Activated T-cell treated with anti-CD3 and anti-CD28 coated beads, Interleukin-2, amount 50 U/mL, for 4 hours (primary cell): ENCODE data around the gene CCDC174. TPM values are rescaled to one million over a fixed set of nuclear protein-coding genes. Genes with fewer than 3 reads are reported as not detected.
A peak's percentile ranks its signal among the peaks of the same experiment; 100 is the strongest.
"Not testable (repeated sequence)": the region's sequence is repeated elsewhere in the genome, so short reads cannot be mapped to it uniquely, and the experiment has no call there.

Experiments
- ATAC-seq, 2 donors: fragments of 200-7000 bp; cut with Tn5 transposase; one replicate each; pipeline ENCODE4 v1.10.0; 2021
- DNase-seq: peaks from one replicate; pipeline ENCODE4 v3.0.0-alpha.2; 2020
- H3K27me3 Mint-ChIP-seq: one replicate; pipeline ENCODE4 v1.8.0; 2021; ENCODE audit warnings: low read depth, mixed read lengths
- H3K36me3 Mint-ChIP-seq: one replicate; pipeline ENCODE4 v1.8.0; 2022; ENCODE audit warnings: mixed read lengths; ENCODE audit not compliant: insufficient read depth
- H3K4me1 Mint-ChIP-seq: one replicate; pipeline ENCODE4 v1.8.0; 2021; ENCODE audit warnings: low read depth, mixed read lengths
- H3K4me3 Mint-ChIP-seq: one replicate; pipeline ENCODE4 v1.8.0; 2021; ENCODE audit warnings: mild to moderate bottlenecking, moderate library complexity, mixed read lengths
- H3K9me3 Mint-ChIP-seq: one replicate; pipeline ENCODE4 v1.8.0; 2021; ENCODE audit warnings: mixed read lengths
- total RNA-seq, 3 donors: library from RNA; stranded (reverse); gene quantifications; one replicate each; pipeline ENCODE4 v1.2.1, GENCODE V29; 2021

Gene CCDC174
- total RNA-seq: 10 to 100 TPM; 13.7 to 18.2 (median 15.4) TPM

DNA sequence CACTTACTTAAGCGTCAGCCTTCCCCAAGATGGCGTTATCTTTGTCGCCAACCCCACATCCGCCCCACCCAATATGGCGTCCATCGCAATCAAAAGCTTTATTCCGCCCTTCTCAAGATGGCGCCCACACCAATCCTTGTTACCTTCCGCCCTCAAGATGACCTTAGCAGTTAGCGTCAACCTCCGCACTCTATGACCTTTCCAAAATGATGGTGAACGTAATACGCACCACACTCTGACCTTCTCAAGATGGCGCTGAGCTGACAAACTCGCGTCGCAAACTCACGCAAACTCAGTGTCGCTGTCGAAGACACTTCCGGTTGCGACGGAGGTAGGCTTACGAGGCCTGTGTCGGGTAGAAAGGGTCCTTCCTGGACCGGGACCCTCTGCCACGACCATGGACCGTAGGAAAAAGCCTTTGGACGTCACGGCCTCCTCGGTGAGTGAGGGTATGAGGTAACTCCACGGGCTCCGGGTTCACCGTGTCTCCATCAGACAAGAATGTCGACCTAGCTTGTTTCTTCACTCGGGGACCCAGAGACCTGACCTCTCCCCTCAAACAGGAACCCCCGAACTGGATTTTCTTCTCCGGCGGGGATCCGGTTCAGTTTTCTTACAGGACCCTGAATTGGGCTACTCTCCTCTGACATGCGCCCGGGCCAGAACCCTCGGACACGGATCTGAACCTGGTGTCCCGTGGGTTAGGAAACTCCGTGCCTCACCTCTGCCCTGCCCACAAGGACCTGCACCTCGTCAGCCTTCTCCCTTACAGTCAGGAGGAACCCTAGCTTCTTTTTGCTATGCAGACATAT, at the start of gene CCDC174:
CCDC174 (plus strand) TSS at position 323 of the 812 bp plus-strand sequence; CDS start at position 398, 75 bp downstream.
- H3K36me3 Mint-ChIP-seq: peaks cover 13% of the 10 kb centered on the region
- H3K4me1 Mint-ChIP-seq: peaks cover 40% of the 10 kb centered on the region
- no peaks in the 10 kb centered on the region for H3K27me3 Mint-ChIP-seq
- no peaks in the 10 kb centered on the region for H3K9me3 Mint-ChIP-seq
- ATAC-seq (peak; percentile 98 to 99), DNase-seq (peak; percentile 88)
- H3K4me3 Mint-ChIP-seq: peak within 1 kb of the TSS; percentile 98

DNA sequence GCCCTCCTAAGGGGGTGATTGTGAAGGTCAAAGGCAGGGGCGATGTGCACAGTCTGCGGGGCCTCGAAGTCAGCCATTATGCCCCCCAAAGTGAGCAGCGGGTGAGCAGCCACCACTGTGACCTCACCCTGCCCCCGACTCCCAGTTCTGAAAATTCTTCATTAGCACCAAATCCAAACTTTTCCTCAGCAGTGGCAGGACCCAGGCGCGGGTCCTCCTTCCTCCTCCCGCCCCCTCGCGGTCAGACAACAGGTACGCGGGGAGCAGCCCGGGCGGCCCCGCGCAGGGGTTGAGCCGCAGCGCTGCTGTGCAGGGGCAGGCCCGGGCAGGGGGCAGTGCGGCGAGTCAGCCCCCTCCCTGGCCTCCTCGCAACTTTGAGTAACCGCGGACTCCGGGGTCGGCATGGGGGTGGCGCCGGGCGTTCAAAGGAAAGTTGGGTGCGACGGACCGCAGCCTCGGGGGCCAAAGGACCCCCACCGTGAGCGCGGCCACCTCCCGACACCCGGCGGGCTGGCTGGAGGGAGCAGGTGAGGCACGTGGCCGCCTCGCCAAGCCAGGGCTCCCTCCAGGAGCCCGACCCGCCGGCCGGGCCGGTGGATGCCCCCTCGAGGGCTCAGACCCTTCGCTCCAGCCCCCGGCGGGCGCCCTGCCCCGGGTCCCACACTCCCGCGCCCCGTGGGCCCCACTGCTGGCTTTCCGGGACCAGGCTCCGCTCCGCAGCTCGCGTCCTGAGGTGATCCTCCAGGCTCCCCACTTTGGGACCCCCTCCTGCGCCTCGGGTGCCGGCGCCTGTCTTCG, 49.4 kb upstream of the CCDC174 start:
- no peak for ATAC-seq
- Mint-ChIP-seq H3K27me3 (peaks cover 66% of the 10 kb centered on the region), H3K4me1 (peaks cover 1% of the 10 kb centered on the region)

DNA sequence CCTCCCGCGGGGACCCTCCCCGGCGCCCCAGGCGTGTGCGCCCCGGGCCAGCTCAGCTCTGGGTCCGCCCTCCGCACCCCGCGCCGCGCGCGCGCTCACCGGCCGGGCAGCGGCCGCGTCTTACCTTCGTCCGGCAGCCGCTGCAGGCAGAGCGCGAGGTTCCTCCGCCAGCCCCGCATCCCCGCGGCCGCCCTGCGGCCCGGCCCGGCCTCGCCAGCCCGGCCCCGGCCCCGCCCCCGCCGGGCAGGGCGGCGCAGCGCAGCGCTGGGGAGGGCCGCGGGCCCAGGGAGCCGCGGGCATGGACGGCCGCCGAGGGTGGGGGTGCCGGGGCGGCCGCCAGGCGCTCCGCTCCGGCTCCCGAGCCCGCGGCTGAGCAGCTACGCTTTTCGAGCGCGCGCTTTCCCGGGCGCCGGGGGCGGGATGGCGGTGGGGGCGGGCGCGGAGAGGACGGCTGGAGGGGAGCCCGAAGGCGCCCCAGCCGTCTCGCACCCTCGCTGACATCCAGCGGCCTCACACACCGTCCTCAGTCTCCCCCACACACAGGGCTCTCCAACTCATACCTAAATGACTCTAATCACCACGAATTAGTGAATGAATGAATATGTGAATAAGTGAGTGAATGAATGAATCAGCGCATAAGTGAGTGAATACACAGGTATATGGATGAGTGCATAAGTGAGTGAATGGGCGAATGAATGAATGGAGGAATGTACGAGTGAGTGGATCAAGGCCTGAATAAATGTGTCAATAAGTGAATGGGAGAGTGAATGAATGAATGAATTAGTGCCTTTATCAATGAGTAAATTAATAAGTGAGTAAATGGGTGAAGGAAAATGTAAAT, 48.5 kb upstream of the CCDC174 start:
- Mint-ChIP-seq H3K4me1 (peaks cover 1% of the 10 kb centered on the region), H3K4me3 (no peak overlapping the region), H3K36me3 (no peaks in the 10 kb centered on the region), H3K9me3 (peaks cover 9% of the 10 kb centered on the region), H3K27me3 (peaks cover 68% of the 10 kb centered on the region)
- ATAC-seq: peak in 1 of 2 donors; percentile 18
- no peak for DNase-seq

More for the DNA sequence above, 49.4 kb upstream of the CCDC174 start:
- no peak for DNase-seq
- Mint-ChIP-seq H3K9me3 (peaks cover 9% of the 10 kb centered on the region), H3K36me3 (no peaks in the 10 kb centered on the region), H3K4me3 (no peak overlapping the region)

DNA sequence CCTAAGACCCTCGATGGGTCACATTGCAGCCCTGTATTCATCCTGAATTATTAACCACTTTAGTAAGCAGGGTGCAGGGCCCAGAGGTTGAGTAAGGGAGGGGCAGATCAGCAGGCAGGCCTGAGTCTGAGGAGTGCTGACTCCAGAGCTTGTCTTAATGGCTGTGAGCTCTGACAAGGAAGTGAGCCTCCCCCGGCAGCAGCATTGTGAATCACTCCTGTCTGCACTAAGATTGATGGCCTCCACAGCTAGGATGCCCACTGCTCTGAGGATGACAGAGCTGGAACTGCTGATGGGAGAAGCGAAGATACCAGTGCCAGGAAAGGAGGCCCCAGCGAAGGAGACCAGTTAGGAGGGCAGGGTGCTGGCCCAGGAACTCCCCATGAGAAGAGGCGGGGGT, 46.5 kb upstream of the CCDC174 start:
- DNase-seq (no peak), ATAC-seq (no peak)
- Mint-ChIP-seq H3K27me3 (peaks cover 62% of the 10 kb centered on the region), H3K9me3 (no peaks in the 10 kb centered on the region), H3K4me1 (peaks cover 1% of the 10 kb centered on the region), H3K4me3 (no peak overlapping the region), H3K36me3 (no peaks in the 10 kb centered on the region)

DNA sequence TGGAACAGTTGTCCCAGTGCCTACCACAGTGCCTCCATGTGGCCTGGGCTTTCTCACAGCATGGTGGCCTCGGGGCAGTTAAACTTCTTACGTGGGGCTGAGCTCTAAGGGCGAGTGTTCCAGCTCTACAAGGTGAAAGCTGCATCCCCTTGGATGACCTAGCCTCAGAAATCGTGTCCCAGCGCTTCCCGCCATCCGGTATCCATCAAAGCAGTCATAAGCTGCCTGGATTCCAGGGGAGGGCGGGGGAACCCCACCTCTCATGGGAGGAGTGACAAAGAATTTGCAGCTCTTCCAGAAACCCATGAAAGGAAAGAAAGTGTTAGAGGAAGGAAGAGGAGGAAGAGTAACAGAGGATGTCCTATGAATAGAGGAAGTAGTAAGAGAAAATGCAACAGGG, 45.8 kb upstream of the CCDC174 start:
- H3K4me1 Mint-ChIP-seq: peaks cover 1% of the 10 kb centered on the region
- no peak for ATAC-seq
- no peaks in the 10 kb centered on the region for H3K9me3 Mint-ChIP-seq
- H3K4me3 Mint-ChIP-seq: no peak overlapping the region
- no peaks in the 10 kb centered on the region for H3K36me3 Mint-ChIP-seq
- DNase-seq: no peak
- H3K27me3 Mint-ChIP-seq: peaks cover 61% of the 10 kb centered on the region

DNA sequence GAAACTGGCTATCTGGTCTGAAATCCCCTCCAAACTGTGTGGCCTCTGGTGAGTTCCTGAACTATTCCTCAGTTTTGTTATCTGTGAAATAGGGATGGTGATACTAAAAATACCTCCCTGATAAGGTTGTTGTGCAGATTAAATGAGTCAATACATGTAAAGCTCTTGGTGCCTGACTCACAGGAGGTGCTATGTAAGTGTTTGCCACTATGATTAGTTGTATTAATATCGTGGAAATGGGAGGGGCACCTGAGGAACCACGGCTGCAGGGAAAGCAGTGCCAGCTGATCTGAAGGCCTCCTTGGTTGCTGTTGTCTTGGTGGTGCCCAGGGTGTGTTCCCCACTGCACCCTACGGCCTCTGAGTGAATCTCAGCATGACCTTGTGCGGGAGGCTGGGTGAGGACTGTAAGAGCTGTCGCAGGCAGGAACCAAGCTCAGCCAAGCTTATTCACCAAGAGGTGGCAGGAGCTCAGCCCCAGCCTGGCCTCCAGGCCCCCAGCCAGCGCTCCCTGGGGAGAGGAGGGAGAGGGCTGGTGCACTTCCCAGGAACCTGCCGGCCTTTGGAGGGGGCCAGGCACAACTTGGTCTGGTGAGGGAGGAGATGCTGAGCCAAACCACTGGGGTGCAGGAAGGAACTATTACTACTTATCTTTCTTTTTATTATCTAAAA, 44.8 kb upstream of the CCDC174 start:
- H3K27me3 Mint-ChIP-seq: peaks cover 57% of the 10 kb centered on the region
- DNase-seq: no peak
- no peaks in the 10 kb centered on the region for H3K9me3 Mint-ChIP-seq
- H3K4me3 Mint-ChIP-seq: no peak overlapping the region
- ATAC-seq: no peak
- H3K4me1 Mint-ChIP-seq: peaks cover 1% of the 10 kb centered on the region
- H3K36me3 Mint-ChIP-seq: no peaks in the 10 kb centered on the region

DNA sequence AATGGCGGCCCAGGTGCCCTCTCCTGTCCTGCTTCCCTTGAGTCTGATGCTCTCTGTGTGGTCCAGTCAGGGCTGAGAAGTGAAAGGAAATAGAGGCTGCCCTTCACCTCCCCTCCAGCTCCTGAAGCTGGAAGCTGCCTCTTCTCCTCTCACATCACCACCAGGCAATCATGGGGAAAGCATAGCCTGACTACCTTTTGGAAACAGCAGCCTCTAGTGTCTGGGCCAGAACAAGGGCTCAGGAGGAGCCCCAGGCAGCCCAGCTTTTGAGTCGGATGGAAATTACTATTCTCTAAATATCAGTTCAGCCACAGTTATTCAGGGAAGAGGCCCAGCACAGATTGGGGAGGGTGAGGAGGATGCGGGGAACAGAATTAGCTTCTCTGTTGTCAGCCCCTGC, 43.3 kb upstream of the CCDC174 start:
- no peaks in the 10 kb centered on the region for H3K4me1 Mint-ChIP-seq
- DNase-seq (no peak), ATAC-seq (no peak)
- H3K27me3 Mint-ChIP-seq: peaks cover 59% of the 10 kb centered on the region
- H3K36me3 Mint-ChIP-seq: no peaks in the 10 kb centered on the region
- H3K4me3 Mint-ChIP-seq: no peak overlapping the region
- H3K9me3 Mint-ChIP-seq: no peaks in the 10 kb centered on the region

DNA sequence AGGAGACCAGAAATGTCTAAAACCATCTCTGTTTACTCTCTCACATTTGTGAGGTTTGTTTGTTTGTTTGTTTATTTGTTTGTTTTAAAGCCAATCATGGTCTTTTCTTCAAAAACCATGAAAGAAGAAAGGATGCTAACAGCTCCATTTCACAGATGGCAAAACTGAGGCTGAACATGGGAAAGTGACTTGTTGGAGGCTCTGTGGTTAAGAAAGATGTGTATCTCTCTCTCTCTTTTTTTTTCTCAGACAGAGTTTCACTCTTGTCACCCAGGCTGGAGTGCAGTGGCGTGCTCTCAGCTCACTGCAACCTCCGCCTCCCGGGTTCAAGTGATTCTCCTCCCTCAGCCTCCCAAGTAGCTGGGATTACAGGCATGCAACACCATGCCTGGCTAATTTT, 42.5 kb upstream of the CCDC174 start:
- H3K9me3 Mint-ChIP-seq, DNase-seq, H3K4me3 Mint-ChIP-seq, H3K4me1 Mint-ChIP-seq, ATAC-seq, H3K36me3 Mint-ChIP-seq: not testable (repeated sequence)
- peaks cover 51% of the 10 kb centered on the region for H3K27me3 Mint-ChIP-seq

DNA sequence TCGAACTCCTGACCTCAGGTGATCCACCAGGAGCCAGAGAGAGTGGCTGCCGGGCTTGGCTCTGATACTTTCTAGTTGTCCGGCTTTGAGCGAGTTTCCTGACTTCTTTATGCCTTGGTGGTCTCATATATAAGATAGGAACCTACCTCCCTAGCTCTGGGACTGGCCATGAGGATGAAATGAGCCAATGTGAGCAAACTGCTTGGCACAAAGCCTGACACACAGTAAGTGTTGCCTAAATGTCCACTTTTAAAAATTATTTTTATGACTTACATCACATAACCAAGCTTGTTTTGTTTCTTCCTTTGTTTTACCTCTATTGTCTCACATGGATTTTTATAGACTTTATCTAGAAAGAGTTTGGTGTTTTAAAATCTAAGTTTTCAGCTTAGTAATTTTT, 42.1 kb upstream of the CCDC174 start:
- no peak overlapping the region for H3K4me3 Mint-ChIP-seq
- ATAC-seq (no peak), DNase-seq (no peak)
- no peaks in the 10 kb centered on the region for H3K9me3 Mint-ChIP-seq
- H3K4me1 Mint-ChIP-seq: no peaks in the 10 kb centered on the region
- H3K27me3 Mint-ChIP-seq: peaks cover 49% of the 10 kb centered on the region
- no peaks in the 10 kb centered on the region for H3K36me3 Mint-ChIP-seq

DNA sequence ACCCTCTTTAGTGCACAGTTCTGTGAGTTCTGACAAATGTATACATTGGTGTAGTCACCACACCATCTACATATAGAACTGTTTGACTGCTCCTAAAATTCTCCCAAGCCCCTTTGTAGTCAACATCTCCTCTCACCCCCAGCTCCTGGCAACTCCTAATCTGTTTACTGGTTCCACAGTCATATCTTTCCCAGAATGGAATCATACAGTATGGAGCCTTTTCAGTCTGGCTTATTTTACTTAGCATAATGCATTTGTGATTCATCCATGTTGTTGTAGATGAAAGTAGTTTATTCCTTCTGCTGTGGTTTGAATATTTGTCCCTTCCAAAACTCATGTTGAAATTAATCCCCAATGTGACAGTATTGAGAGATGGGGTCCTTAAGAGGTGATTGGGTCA, 41.6 kb upstream of the CCDC174 start:
- Mint-ChIP-seq H3K4me1 (no peaks in the 10 kb centered on the region), H3K27me3 (peaks cover 45% of the 10 kb centered on the region), H3K9me3 (no peaks in the 10 kb centered on the region), H3K4me3 (no peak overlapping the region), H3K36me3 (no peaks in the 10 kb centered on the region)
- no peak for DNase-seq
- no peak for ATAC-seq

DNA sequence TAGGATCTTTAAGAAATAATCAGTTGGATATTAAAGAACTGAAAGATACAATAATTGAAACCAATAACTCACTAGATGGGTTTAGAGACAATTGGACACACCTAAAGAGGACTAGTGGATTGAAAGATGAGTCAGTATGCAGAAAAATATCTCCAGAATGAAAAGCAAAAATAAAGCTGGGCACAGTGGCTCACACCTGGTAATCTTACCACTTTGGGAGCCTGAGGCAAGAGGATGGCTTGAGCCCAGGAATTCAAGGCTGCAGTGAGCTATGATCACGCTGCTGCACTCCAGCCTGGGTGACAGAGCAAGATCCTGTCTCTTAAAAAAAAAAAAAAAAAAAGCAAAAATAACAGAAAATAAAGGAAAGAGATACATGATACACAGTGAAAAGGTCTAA, 37.4 kb upstream of the CCDC174 start:
- Mint-ChIP-seq H3K36me3 (no peaks in the 10 kb centered on the region), H3K4me1 (no peaks in the 10 kb centered on the region), H3K4me3 (no peak overlapping the region), H3K9me3 (no peaks in the 10 kb centered on the region), H3K27me3 (peaks cover 29% of the 10 kb centered on the region)
- ATAC-seq (no peak), DNase-seq (no peak)

DNA sequence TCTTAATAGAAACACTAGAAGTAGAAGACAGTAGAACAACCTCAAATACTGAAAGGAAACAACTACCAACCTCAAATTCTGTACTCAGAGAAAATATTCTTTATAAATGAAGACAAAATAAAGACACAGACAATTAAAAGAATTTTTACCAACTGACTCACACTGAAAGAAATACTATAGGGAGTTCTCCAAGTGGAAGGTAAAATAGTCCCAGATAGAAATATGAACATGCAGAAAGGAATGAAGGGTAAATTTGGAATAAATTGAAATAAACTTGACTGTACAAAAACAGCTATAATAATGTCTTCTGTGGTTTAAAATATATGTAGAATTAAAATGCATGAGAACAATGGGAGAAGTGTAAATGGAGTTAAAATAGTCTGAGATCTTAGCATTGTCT, 36.7 kb upstream of the CCDC174 start:
- H3K4me1 Mint-ChIP-seq: no peaks in the 10 kb centered on the region
- ATAC-seq (no peak), DNase-seq (no peak)
- peaks cover 29% of the 10 kb centered on the region for H3K27me3 Mint-ChIP-seq
- H3K4me3 Mint-ChIP-seq: no peak overlapping the region
- no peaks in the 10 kb centered on the region for H3K9me3 Mint-ChIP-seq
- no peaks in the 10 kb centered on the region for H3K36me3 Mint-ChIP-seq

DNA sequence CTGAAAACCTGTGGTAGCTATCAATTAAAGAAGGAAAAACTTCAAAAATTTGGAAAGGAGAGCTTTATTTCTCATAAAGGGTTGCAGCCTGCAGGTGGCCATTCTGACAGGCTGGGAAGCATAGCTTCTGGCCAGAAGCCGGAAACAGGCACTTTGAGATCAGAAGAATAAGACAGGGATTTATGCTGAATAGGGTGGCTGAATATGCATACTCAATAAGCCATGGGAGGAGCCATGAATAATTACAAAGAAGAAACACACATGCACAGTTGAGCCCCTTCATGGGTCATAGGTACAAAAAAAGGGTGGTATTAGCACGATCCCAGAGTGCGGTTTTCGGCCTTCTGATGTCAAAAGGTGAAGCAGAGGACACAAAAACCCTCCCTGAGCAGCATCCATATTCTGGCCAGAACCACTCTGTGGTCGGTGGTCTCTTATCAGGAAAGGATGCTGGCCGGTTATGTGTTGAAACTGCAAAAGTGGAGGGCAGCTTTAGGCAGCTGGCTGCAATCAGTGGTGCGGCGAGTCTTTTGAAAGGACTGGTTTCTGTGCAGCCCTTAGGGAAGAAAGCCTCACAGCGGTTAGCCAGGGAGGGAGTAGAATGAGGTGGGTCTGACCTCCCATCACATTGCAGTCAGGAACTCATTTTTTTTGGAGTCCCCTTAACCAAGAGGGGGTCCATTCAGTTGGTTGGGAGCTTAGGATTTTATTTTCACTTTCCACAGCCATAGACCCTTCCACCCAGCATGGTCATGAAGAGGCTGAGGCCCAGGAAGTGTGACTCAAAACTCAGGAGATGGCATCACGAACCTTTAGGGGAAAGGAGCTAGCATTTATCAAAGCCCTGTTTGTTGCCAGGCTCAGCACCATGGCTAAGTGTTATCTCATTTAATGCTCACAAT, 34.7 kb upstream of the CCDC174 start:
- H3K27me3 Mint-ChIP-seq: peaks cover 15% of the 10 kb centered on the region

More for the DNA sequence above, 34.7 kb upstream of the CCDC174 start:
- ATAC-seq: no peak
- Mint-ChIP-seq H3K4me1 (no peaks in the 10 kb centered on the region), H3K36me3 (no peaks in the 10 kb centered on the region), H3K9me3 (no peaks in the 10 kb centered on the region), H3K4me3 (no peak overlapping the region)
- DNase-seq: no peak
